AG04450 (cell line): ENCODE measurements around the gene ITGAE. TPM values are rescaled to one million over a fixed set of nuclear protein-coding genes. Genes with fewer than 3 reads are reported as not detected.

Experiments used
- CTCF ChIA-PET: fragments of 300-600, 350-600 bp; formaldehyde crosslinking; extraction: SDS; loops from one replicate; lab custom pipeline; 2022; ENCODE audit warnings: antibody characterized with exemption, inconsistent platforms; lab: Charles Lee
- POLR2A ChIA-PET: fragments of 350-600 bp; formaldehyde crosslinking; extraction: SDS; loops from one replicate; lab custom pipeline; 2021; ENCODE audit warnings: antibody characterized with exemption, inconsistent platforms; lab: Yijun Ruan, JAX
- DNase-seq: peaks from one replicate; pipeline ENCODE4 v3.0.0-alpha.2; 2011; ENCODE audit warnings: low read depth, low spot score
- H3K27ac ChIP-seq: one replicate; pipeline ENCODE4 v1.5.1; 2012; ENCODE audit warnings: low read depth, low read length, control low read depth
- H3K27me3 ChIP-seq: one replicate; pipeline ENCODE4 v1.6.0; 2012; ENCODE audit warnings: low read length; ENCODE audit not compliant: control insufficient read depth, insufficient read depth
- H3K4me3 ChIP-seq: 2 replicates; pipeline ENCODE4 v1.5.1; 2011; ENCODE audit warnings: mild to moderate bottlenecking, low read depth, low read length, control low read depth
- H3K9me3 ChIP-seq: 2 replicates; pipeline ENCODE4 v1.5.1; 2012; ENCODE audit warnings: low read length; ENCODE audit not compliant: control insufficient read depth, insufficient read depth
- CTCF ChIP-seq: IDR thresholded peaks from 2 replicates; pipeline ENCODE4 v1.5.1; 2011; ENCODE audit warnings: low read depth, low read length, control low read depth, inconsistent platforms
- polyA plus RNA-seq: library from polyadenylated mRNA; depleted of rRNA; stranded (reverse); fragments of >200 nt; gene quantifications from 2 replicates; pipeline ENCODE4 v1.2.3, GENCODE V29; 2011

ITGAE gene
- polyA plus RNA-seq, 1 experiment: 98.1 TPM

DNA sequence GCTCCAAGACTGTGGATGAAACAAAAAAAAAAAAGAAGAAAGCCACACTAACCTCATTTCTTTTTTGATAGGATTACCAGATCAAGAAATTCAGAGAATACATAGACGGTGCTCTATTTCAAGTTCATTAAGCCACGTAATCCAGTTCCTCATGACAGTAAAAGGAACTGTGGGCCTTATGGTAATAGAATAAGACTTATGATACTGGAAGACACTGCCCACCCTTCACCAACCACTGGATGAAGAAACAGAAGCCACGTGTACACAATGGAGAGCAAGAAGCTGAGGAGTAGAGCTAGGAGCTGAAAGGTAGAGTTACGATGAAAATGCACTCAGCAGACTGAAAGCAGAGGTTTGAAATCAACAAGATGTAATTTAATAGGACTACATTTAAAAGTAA, 33.8 kb upstream of the ITGAE start:
- ChIA-PET CTCF (interaction anchor here (1.1 to 1.7 kb wide), 2 partner anchors 9 to 11 kb away, joined by 5 to 21 read pairs; partner anchors contain the start of gene NCBP3), POLR2A (no interaction called here)
- Histone ChIP-seq H3K27ac (no peak overlapping the region), H3K9me3 (no peaks in the 10 kb centered on the region), H3K27me3 (no peaks in the 10 kb centered on the region), H3K4me3 (no peak overlapping the region)
- no peak for TF ChIP-seq CTCF
- no peak for DNase-seq

- DNase-seq: no peak
- no peaks in the 10 kb centered on the region for H3K9me3 ChIP-seq
- no peaks in the 10 kb centered on the region for H3K27me3 ChIP-seq
- ChIA-PET POLR2A (interaction anchor here (0.8 to 1.7 kb wide), 3 partner anchors 18 to 93 kb away, joined by 3 to 11 read pairs (median 3); no protein-coding TSS in a partner anchor), CTCF (interaction anchor here (5.9 to 6.6 kb wide), 2 partner anchors 16 to 93 kb away, joined by 74 to 116 read pairs; partner anchors contain the start of gene NCBP3)
- peak overlapping the region; percentile 73 for H3K27ac ChIP-seq
- no peak overlapping the region for H3K4me3 ChIP-seq
- TF ChIP-seq CTCF: no peak
These were observed 27.9 kb upstream of the ITGAE start for GRCh38 chr17:3828852-3829232.

DNA sequence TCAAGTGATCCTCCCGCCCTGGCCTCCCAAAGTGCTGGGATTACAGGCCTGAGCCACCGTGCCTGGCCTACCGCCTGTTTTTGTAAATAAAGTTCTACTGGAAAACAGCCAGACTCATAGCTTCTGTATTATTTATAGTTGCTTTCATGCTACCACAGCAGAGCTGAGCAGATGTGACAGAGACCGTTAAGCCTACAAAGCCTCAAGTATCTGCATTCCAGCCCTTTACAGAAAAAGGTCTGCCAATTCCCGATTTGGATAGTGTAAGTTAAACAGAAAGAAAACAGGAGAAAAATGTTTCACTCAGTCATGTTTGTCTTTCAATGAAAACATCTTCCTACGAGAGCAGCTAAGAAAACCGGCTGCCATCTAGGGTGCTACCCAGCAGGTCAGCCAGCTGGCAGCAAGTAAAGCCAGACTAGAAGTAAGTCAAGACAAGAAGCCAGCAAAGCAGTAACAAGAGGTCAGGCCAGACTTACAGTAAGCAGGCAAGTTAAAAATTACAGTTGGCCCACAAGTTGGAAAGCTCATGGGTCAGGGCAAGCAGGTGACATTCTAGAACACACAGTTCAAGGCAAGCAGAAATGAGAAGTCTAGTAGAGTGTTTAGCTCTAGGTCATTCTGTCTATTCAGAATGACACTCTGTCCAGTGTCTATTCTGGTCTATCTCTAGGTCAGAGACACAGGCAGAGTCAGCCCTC, 27.3 kb upstream of the ITGAE start:
- H3K27ac ChIP-seq: peak overlapping the region; percentile 73
- no peak overlapping the region for H3K4me3 ChIP-seq
- peak; percentile 72 for DNase-seq
- no peaks in the 10 kb centered on the region for H3K9me3 ChIP-seq
- ChIA-PET CTCF (interaction anchor here (0.8 to 6.6 kb wide), 8 partner anchors 11 to 270 kb away, joined by 3 to 116 read pairs (median 5); partner anchors contain the start of genes HASPIN and NCBP3), POLR2A (interaction anchor here (0.6 to 1.7 kb wide), 6 partner anchors 17 to 180 kb away, joined by 3 to 11 read pairs (median 3); no protein-coding TSS in a partner anchor)
- no peaks in the 10 kb centered on the region for H3K27me3 ChIP-seq
- TF ChIP-seq CTCF: no peak

DNA sequence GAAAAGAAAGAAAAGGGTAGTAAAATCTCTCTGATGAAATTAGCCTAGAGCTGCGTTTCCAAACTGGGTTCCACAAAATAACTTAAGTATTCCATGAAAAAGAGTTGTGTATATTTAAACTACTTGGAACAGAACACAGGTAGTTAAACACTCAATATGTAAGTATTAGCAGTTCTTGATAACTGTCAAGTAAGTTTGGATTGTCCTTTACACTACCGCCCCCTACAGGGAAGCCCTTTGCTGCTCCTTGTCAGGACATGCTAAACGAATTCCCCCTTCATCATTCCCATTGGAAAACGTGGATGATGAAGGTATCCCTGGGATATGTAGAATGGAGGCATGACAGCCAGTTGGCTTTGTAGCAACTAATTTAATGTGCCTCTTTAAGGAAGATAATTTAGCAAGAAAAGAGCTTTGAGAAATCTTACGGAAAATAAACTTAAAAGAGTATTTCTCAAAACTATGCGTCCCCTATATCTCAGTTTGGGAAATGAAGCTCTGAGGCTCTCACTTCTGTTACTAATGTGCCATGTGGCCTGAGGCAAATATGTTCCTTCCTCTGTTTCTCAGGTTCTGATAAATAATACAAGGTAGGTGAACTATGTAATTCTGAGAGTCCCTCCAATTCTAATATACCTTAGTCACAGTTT, 26.3 kb upstream of the ITGAE start:
- CTCF ChIA-PET: interaction anchor here (0.6 to 6.6 kb wide), 15 partner anchors 10 to 271 kb away, joined by 3 to 116 read pairs (median 4); partner anchors contain the start of genes HASPIN and NCBP3
- Histone ChIP-seq H3K27me3 (no peaks in the 10 kb centered on the region), H3K27ac (no peak overlapping the region), H3K9me3 (no peaks in the 10 kb centered on the region), H3K4me3 (no peak overlapping the region)
- POLR2A ChIA-PET: interaction anchor here (0.7 to 1.7 kb wide), 3 partner anchors 88 to 95 kb away, joined by 3 to 11 read pairs (median 3); no protein-coding TSS in a partner anchor
- no peak for DNase-seq
- peak; percentile 68 for TF ChIP-seq CTCF
